GM21619 (cell line): ENCODE results near the gene SLC16A9.
"Not testable (repeated sequence)": the region's sequence is repeated elsewhere in the genome, so short reads cannot be mapped to it uniquely, and the experiment has no call there.

Experiments used
- ATAC-seq: cut with Tn5 transposase; IDR thresholded peaks from one replicate; pipeline ENCODE4 v1.9.1; 2021; ENCODE audit not compliant: unreplicated experiment

Gene SLC16A9

GRCh38 chr10:59677253-59677831 lies 32.3 kb downstream of the SLC16A9 start:
- no peak for ATAC-seq

- ATAC-seq: no peak
Measured at GRCh38 chr10:59675812-59676211, 33.8 kb downstream of the SLC16A9 start.

GRCh38 chr10:59674215-59674836 lies 35.3 kb downstream of the SLC16A9 start:
- ATAC-seq: no peak

GRCh38 chr10:59672150-59672875 lies 37.3 kb downstream of the SLC16A9 start:
- ATAC-seq: no peak

- no peak for ATAC-seq
Measured at GRCh38 chr10:59670269-59670668, 39.4 kb downstream of the SLC16A9 start.

- no peak for ATAC-seq
Measured at GRCh38 chr10:59668096-59668495, 41.6 kb downstream of the SLC16A9 start.

- ATAC-seq: no peak
Measured at GRCh38 chr10:59666310-59666709, 43.3 kb downstream of the SLC16A9 start.

GRCh38 chr10:59663213-59663612 lies 46.4 kb downstream of the SLC16A9 start:
- ATAC-seq: not testable (repeated sequence)

GRCh38 chr10:59657724-59658123 lies 51.9 kb downstream of the SLC16A9 start:
- no peak for ATAC-seq

- no peak for ATAC-seq
Measured at GRCh38 chr10:59655309-59655708, 54.3 kb downstream of the SLC16A9 start.

- no peak for ATAC-seq
Measured at GRCh38 chr10:59654007-59654406, 55.6 kb downstream of the SLC16A9 start.

- no peak for ATAC-seq
Measured at GRCh38 chr10:59651902-59652301, 57.7 kb downstream of the SLC16A9 start.

GRCh38 chr10:59649606-59650346 lies 59.9 kb downstream of the SLC16A9 start:
- no peak for ATAC-seq

GRCh38 chr10:59648711-59649201 lies 60.9 kb downstream of the SLC16A9 start:
- ATAC-seq: no peak

GRCh38 chr10:59644841-59645240 lies 64.8 kb downstream of the SLC16A9 start:
- no peak for ATAC-seq

- ATAC-seq: not testable (repeated sequence)
Measured at GRCh38 chr10:59641688-59642087, 68.0 kb downstream of the SLC16A9 start.

GRCh38 chr10:59635502-59636290 lies 74.0 kb downstream of the SLC16A9 start:
- ATAC-seq: no peak

- ATAC-seq: no peak
Measured at GRCh38 chr10:59634102-59634501, 75.5 kb downstream of the SLC16A9 start.

- no peak for ATAC-seq
Measured at GRCh38 chr10:59633063-59633462, 76.6 kb downstream of the SLC16A9 start.
